Measurements from ENCODE around the gene ZNF786. TPM values are rescaled to one million over a fixed set of nuclear protein-coding genes. Genes with fewer than 3 reads are reported as not detected.
"Not testable (repeated sequence)": the region's sequence is repeated elsewhere in the genome, so short reads cannot be mapped to it uniquely, and the experiment has no call there.

Gene ZNF786
- total RNA-seq, 2 donors from 2014 or later: 4.8 to 5.4 TPM

- H3K27me3 ChIP-seq: no peaks in the 10 kb centered on the region
- H3K36me3 ChIP-seq: no peaks in the 10 kb centered on the region
- H3K27ac ChIP-seq: no peak overlapping the region
- no peak overlapping the region for H3K9ac ChIP-seq (ENCODE audit: low read depth in 2 of 2, low read length in 2 of 2)
- DNase-seq: no peak
- H3K4me3 ChIP-seq: no peak overlapping the region
- no peaks in the 10 kb centered on the region for H3K4me1 ChIP-seq
- no peaks in the 10 kb centered on the region for H3K9me3 ChIP-seq
- TF ChIP-seq, protein P1, sequence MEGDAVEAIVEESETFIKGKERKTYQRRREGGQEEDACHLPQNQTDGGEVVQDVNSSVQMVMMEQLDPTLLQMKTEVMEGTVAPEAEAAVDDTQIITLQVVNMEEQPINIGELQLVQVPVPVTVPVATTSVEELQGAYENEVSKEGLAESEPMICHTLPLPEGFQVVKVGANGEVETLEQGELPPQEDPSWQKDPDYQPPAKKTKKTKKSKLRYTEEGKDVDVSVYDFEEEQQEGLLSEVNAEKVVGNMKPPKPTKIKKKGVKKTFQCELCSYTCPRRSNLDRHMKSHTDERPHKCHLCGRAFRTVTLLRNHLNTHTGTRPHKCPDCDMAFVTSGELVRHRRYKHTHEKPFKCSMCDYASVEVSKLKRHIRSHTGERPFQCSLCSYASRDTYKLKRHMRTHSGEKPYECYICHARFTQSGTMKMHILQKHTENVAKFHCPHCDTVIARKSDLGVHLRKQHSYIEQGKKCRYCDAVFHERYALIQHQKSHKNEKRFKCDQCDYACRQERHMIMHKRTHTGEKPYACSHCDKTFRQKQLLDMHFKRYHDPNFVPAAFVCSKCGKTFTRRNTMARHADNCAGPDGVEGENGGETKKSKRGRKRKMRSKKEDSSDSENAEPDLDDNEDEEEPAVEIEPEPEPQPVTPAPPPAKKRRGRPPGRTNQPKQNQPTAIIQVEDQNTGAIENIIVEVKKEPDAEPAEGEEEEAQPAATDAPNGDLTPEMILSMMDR (IDR thresholded peaks at IDR 0.05): no peak
- intact Hi-C loops (cut with DNase I): no loop called here
Measured at GRCh38 chr7:149071641-149072437, 18.7 kb downstream of the ZNF786 start.

DNA sequence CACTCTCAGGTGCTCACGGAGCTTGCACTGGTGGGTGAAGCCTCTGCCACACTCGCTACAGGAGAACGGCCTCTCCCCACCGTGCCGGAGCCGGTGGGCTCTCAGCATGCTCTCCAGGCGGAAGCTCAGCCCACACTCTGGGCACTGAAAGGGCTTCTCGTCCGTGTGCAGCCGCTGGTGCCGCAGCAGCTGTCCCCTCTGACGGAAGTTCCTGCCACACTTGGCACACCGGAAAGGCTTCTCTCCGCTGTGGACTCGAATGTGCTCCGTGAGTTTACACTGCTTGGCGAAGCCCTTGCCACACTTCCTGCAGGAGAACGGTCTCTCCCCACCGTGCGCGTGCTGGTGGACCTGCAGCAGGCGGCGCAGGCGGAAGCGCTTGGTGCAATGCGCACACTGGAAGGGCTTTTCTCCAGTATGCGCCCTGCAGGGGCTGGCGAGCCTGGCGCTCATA lies 19.3 kb downstream of the ZNF786 start:
- Histone ChIP-seq H3K27me3 (no peaks in the 10 kb centered on the region), H3K27ac (no peak overlapping the region), H3K9ac (ENCODE audit: low read depth in 2 of 2, low read length in 2 of 2) (no peak overlapping the region), H3K36me3 (no peaks in the 10 kb centered on the region), H3K4me3 (no peak overlapping the region), H3K9me3 (no peaks in the 10 kb centered on the region), H3K4me1 (no peaks in the 10 kb centered on the region)
- DNase-seq: no peak
- intact Hi-C loops (cut with DNase I): no loop called here
- TF ChIP-seq, protein P1 (IDR thresholded peaks at IDR 0.05): no peak

DNA sequence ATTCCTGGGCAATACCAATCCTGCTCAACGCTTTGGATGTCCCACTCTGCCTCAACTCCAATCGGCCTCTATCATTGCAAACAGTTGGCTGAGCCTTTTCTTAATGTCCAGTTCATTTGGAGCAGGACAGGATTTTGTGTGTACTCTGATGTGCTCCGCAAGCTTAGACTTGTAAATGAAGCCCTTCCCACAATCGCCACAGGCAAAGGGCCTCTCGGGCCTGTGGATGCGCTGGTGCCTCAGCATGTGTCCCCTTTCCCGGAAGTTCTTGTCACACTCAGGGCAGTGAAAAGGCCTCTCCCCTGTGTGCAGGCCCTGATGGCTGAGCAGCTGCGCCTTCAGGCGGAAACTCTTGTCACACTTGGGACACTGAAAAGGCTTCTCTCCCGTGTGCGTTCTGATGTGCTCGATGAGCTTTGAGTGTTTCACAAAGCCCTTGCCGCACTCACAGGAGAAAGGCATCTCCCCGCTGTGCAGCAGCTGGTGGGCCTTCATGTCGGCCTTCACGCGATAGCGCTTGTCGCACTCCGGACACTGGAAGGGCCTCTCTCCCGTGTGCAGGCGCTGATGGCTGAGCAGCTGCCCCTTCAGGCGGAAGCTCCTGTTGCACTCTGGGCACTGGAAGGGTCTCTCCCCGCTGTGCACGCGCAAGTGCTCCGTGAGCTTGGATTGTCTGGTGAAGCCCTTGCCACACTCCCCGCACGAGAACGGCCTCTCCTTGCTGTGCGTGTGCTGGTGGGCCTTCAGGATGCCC lies 20.0 kb downstream of the ZNF786 start:
- H3K9me3 ChIP-seq: no peaks in the 10 kb centered on the region
- H3K27ac ChIP-seq: no peak overlapping the region
- no peaks in the 10 kb centered on the region for H3K36me3 ChIP-seq
- H3K4me1 ChIP-seq: no peaks in the 10 kb centered on the region
- no peak for DNase-seq
- no peaks in the 10 kb centered on the region for H3K27me3 ChIP-seq
- intact Hi-C loops (cut with DNase I): no loop called here
- H3K9ac ChIP-seq (ENCODE audit: low read depth in 2 of 2, low read length in 2 of 2): no peak overlapping the region
- TF ChIP-seq, protein P1 (IDR thresholded peaks at IDR 0.05): no peak
- H3K4me3 ChIP-seq: no peak overlapping the region

- Histone ChIP-seq H3K4me1 (no peaks in the 10 kb centered on the region), H3K9me3 (no peaks in the 10 kb centered on the region), H3K4me3 (no peak overlapping the region), H3K27me3 (no peaks in the 10 kb centered on the region), H3K36me3 (no peaks in the 10 kb centered on the region), H3K27ac (no peak overlapping the region), H3K9ac (ENCODE audit: low read depth in 2 of 2, low read length in 2 of 2) (no peak overlapping the region)
- intact Hi-C loops (cut with DNase I): loop anchor here (5.0 kb wide), 1 partner anchor 41 kb away; the partner anchor contains the start of gene PDIA4
- DNase-seq: no peak
- TF ChIP-seq, protein P1 (IDR thresholded peaks at IDR 0.05): no peak
Measured at GRCh38 chr7:149067869-149068268, 22.6 kb downstream of the ZNF786 start.

GRCh38 chr7:149063476-149063875 lies 27.0 kb downstream of the ZNF786 start:
- intact Hi-C loops (cut with DNase I): no loop called here

DNA sequence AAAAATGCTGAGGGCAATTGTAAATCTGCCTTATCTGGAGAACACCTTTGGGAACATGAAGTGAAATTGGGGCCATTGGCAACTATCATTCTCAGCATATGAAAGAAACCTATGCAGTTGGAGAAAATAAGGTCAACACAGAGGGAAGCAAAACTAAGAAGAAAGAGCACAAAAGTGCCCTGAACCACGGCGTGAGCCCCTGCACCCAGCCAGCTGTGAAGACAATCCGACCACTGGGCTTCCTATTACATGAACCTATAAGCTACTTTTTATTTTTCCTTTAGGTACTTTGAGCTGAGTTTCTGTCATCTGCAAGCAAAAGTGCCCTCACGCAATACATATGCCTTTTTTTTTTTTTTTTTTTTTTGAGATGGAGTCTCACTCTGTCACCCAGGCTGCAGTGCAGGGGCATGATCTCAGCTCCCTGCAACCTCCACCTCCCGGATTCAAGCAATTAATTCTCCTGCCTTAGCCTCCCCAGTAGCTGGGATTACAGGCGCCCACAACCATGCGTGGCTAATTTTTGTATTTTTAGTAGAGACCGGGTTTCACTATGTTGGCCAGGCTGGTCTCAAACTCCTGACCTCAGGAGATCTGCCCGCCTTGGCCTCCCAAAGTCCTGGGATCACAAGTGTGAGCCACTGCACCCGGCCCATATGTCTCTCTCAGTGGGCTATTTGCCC lies 28.2 kb downstream of the ZNF786 start:
- H3K4me1 ChIP-seq; DNase-seq; H3K27me3 ChIP-seq; H3K27ac ChIP-seq; H3K36me3 ChIP-seq; H3K9me3 ChIP-seq; intact Hi-C loops (cut with DNase I); H3K4me3 ChIP-seq; H3K9ac ChIP-seq (ENCODE audit: low read depth in 2 of 2, low read length in 2 of 2): not testable (repeated sequence)

More at GRCh38 chr7:149063476-149063875, 27.0 kb downstream of the ZNF786 start:
- TF ChIP-seq, protein P1 (IDR thresholded peaks at IDR 0.05): no peak
- no peak for DNase-seq
- H3K9ac ChIP-seq (ENCODE audit: low read depth in 2 of 2, low read length in 2 of 2): no peak overlapping the region
- no peaks in the 10 kb centered on the region for H3K9me3 ChIP-seq
- no peaks in the 10 kb centered on the region for H3K4me1 ChIP-seq
- no peak overlapping the region for H3K27ac ChIP-seq
- H3K36me3 ChIP-seq: no peaks in the 10 kb centered on the region
- H3K4me3 ChIP-seq: no peak overlapping the region
- H3K27me3 ChIP-seq: no peaks in the 10 kb centered on the region

Data from colonic mucosa (tissue), 4 donors.